Ecto neural progenitor cell (in vitro differentiated cells): ENCODE data around the gene SLC9C1.

Source experiments
- DNase-seq: peaks from one replicate; pipeline ENCODE4 v3.0.0-alpha.2; 2018; ENCODE audit warnings: low spot score

SLC9C1 gene

DNA sequence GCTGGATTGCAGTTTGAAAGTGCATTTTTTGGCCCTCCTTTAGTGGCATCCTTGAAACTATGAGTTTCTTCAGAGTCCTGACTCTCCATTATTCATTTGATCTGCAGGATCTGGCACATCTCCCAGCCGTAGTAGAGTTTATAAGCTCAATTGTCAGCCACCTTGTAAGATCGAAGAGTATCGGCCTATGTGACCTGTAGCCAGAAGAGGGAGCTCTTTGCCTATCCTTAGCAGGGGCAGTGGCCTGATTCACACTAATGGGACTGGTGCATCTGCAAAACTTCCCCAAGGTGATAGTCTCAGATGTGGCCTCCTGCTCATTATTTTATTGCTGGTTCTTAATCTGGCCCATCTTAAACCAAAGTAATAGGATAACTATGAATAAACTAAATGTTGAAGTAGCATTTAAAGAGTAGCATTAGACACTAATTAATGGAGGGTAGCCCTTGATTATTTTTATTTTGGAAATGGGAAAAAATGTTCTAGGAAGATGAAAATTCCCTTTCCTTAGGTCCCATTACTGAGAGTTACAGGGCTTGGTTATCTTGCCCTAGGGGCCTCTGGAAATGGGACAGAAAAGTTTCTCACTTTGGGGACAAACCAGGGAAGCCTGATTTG is 182.1 kb downstream of the SLC9C1 start:
- peak; percentile 61 for DNase-seq

DNA sequence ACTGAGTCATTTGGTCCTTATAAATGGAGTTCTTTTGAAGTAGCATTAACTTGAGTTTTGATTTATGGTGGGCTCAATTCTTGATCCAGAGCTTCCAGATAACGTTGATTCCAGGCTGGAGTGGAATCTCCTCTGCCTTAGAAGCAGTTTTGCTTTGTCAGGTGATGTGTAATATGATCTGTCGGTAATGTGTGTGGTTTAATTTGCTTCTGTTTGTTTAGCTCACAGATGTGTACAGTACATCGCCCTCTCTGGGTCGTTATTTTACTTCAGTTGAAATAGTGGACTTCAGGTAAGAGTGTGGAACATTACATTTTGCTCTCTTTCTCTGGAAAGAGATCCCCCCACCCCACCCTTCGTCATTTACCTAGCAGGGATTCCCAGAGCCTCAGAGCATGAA is 184.7 kb downstream of the SLC9C1 start:
- DNase-seq: no peak

DNA sequence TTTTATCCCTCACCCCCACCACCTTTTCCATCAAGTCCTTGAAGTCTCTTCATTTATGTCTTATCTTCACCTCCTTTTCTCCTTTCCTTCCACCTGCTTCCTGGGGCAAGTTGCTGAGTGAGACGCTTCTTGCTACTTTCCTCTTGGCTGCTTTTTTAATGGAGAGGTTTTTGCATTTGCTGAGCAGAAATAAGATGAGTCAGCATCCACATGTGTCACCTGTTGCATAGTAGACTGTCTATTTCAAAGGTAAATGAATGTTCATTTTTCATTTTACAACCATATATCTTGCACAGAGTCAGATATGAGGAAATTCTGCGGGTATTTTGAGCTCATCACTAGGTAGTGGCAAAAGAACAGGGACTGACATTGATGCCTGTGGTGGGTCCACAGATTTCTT is 189.2 kb downstream of the SLC9C1 start:
- DNase-seq: no peak

DNA sequence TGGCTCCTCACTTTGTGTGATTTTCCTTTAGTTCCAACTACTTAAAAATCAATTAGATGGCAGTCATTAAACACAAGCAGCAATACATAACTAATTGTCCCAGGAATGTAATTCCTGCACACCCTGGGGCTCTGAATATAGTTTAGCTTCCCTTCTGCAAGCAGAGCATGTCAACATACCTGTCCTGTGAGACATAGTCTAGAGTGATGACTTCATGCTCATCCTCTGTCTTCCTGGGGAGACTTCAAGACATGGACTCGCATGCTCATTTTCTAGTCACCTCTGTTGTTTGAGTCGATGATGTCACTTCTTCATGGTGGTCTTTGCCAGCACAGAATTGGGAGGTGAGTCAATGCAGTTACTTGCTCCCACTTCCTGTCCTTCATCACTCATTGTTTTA is 192.1 kb downstream of the SLC9C1 start:
- no peak for DNase-seq

DNA sequence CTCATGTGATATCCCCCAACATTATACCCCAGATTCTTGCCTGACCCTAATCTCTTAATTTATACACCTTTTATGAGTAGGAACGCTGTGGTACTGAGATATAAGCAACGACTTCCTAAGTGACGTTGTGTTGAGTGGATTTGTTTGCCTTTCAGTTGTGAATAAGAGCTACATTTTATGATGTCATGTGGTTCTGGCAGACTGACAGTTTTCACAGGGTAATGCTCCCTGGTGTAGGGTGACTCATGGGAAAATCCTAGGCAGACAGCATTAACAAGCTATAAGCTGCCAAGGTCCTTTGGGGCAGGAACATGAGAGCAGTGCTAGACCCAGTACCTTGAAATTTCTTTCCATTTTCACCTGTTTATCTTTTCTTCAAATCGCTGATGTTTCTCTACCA is 196.6 kb downstream of the SLC9C1 start:
- no peak for DNase-seq

DNA sequence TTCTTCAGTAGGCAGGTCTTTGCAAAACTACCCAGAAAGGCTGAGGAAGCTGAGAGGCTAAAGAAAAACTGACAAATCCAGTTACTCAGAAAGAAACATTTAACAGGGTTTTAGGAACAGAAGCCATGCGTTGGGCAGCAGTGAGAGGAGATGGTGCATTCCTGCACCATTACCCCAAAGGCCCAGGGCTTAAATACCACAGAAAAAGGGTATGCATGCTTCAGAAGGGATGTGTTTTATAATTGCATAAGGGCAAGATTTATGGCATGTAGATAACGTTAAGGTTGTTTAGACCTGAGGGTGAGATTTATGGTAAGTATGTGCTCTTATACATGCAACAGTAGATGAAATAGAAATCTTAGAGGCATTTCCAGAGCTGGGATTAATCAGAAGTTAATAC is 197.8 kb downstream of the SLC9C1 start:
- no peak for DNase-seq

DNA sequence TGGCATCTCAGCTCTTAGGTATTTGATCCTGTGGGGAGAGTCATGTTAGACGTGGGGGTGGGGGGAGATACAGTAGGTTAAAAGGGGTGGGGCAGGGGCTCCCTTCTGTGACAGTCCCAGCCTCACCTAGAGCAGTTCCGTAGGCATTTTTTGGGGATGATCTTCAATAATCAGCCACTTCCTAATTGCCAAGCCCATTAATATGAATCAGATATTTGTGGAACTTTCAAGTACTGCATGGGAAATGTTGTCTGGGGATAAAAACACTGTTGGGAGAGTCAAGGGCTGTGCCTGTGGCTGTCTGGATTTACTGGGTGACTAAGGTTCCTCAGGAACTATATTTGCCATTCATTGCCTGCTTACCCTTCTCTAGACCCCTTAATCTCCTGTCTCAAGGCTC is 198.3 kb downstream of the SLC9C1 start:
- DNase-seq: no peak

DNA sequence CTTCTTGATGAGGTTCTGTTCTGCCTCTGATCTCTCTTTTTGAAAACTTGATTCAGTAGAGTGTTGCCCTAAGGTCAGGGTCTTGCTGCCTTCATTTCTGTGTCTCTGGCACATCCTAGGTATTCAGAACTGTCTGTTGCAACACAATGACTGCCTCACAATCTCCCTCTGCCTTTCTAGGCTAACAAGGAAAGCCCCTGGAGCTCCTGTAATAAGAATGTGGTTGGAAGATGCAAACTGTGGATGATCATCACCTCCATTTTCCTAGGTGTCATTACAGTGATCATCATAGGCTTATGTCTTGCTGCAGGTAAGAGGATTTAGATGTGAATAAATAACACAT is 200.9 kb downstream of the SLC9C1 start:
- DNase-seq: no peak

DNA sequence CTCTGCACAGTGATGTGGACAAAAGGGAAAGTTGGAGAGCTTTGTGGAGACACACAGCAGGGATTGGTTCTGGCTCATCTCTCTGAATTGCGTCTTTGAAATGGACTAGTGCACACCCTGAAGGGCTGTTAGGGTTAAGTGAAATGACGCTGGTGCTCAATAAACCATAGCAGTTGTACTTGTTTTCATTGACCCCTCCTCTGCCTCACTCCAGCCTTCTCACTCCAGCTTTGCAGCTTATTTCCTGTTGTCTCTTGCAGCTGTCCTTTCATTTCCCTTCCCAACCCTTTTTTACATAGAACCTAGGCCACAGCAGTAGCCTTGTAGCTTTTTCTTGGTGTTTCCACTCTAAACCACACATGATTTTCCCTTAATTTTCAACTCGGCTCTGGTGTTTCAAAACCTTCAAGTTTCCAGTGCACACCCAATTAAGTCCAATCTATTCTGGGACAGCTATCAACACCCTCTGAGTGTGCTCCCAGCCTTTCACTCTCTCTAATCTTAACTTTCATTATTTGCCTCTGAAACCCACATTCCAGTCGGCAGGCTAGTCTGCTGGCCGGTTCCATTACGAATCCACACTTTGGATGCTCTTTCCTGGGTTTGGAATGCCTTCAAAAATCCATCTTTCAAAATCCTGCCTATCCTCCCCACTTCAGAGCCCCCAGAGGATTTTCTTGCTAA is 201.4 kb downstream of the SLC9C1 start:
- DNase-seq: no peak

DNA sequence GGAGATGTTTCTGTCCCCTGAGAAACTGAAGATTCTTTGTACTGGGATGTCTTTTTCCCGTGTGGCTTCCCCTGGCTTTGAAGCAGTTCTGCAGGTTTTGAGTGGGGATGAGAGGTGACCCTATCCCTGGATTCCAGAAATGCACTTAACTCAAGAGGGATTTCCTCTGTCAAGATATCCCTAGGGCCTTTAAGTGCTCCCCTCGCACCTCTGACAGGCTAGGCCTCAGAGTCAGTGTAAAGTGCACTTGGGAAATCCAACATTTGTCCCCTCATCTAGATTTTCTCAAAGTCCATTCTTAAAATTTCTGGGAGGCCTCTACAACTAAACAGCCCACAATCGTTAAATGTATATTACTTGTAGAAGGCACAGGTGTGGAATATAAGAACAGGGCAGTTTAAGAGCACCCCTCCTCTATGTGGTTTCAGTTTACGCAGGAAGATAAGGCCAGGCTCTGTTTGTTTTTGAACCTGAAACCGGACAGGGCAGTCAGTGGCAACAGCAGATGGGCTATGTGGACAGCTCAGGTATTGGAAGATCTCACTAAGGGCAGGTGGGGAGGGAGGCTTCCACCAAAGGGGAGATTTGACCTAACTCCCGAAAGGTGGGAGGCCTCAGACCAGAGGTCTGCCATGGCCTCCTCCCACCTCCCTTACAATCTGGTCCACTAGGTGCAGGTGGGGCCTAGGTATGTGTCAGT is 203.0 kb downstream of the SLC9C1 start:
- no peak for DNase-seq
